ENCODE measurements around the gene HTRA3.

The HTRA3 gene

DNA sequence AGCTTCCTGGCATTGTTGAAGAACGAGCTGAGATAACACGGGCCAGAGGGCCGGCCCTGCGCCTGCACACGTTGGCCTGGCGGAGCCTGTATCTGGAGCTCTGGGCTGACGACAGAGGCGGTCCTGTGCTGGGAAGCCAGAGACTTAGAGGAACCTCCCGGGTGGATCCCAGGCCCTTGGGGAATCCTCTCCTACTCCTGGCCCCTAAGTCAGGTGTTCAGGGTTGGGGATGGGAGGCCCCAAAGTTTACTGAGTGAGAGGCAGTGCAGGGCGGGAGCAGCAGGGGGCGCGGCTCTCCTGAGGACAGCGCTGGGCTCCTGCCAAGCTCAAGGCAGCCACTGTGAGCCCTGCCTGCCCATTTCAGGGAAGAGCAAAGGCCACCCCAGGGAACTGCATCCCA, 2.5 kb upstream of the HTRA3 start (continued):
- TF ChIP-seq, protein P1, sequence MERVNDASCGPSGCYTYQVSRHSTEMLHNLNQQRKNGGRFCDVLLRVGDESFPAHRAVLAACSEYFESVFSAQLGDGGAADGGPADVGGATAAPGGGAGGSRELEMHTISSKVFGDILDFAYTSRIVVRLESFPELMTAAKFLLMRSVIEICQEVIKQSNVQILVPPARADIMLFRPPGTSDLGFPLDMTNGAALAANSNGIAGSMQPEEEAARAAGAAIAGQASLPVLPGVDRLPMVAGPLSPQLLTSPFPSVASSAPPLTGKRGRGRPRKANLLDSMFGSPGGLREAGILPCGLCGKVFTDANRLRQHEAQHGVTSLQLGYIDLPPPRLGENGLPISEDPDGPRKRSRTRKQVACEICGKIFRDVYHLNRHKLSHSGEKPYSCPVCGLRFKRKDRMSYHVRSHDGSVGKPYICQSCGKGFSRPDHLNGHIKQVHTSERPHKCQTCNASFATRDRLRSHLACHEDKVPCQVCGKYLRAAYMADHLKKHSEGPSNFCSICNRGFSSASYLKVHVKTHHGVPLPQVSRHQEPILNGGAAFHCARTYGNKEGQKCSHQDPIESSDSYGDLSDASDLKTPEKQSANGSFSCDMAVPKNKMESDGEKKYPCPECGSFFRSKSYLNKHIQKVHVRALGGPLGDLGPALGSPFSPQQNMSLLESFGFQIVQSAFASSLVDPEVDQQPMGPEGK (tag by site-specific recombination; IDR thresholded peaks at IDR 0.05): 0 out of 2 replicates have a peak, but pooled peaks have one; percentile 17

DNA sequence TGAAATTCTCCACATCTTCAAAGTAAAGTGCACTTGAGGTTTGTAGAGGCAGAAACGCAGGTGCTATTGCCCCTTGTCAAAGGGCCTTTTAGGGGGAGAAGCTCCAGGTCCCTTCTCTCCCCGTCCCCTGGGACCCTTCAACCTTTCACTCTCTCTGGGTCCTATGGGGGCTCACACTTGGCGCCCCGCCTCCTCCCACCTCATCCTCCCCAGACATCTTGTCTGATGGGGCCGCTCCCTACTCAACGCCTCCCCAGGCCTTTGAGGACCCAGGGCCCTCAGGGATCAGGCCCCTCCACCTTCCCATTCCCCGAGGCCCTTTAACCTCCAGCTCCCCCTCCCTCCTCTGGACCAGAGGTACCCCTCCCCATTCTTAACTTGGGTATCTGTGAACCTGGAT, 1.3 kb upstream of the HTRA3 start:
- ChIA-PET CTCF (interaction anchor here (1.0 to 2.7 kb wide), 9 partner anchors 10 to 139 kb away, joined by 3 to 27 read pairs (median 4); no protein-coding TSS in a partner anchor), POLR2A (no interaction called here)
- TF ChIP-seq, protein P2, sequence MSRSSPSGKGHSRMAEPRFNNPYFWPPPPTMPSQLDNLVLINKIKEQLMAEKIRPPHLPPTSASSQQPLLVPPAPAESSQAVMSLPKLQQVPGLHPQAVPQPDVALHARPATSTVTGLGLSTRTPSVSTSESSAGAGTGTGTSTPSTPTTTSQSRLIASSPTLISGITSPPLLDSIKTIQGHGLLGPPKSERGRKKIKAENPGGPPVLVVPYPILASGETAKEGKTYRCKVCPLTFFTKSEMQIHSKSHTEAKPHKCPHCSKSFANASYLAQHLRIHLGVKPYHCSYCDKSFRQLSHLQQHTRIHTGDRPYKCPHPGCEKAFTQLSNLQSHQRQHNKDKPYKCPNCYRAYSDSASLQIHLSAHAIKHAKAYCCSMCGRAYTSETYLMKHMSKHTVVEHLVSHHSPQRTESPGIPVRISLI (tag by site-specific recombination; IDR thresholded peaks at IDR 0.05): no peak
- no peak for TF ChIP-seq ZBTB11 (tag by site-specific recombination; conservative IDR thresholded peaks at IDR 0.05; ENCODE audit: low read depth)
- no peak for TF ChIP-seq ZXDB (tag by site-specific recombination; IDR thresholded peaks at IDR 0.05)
- TF ChIP-seq KLF10 (tag by site-specific recombination; IDR thresholded peaks at IDR 0.05): no peak
- TF ChIP-seq, protein P3, sequence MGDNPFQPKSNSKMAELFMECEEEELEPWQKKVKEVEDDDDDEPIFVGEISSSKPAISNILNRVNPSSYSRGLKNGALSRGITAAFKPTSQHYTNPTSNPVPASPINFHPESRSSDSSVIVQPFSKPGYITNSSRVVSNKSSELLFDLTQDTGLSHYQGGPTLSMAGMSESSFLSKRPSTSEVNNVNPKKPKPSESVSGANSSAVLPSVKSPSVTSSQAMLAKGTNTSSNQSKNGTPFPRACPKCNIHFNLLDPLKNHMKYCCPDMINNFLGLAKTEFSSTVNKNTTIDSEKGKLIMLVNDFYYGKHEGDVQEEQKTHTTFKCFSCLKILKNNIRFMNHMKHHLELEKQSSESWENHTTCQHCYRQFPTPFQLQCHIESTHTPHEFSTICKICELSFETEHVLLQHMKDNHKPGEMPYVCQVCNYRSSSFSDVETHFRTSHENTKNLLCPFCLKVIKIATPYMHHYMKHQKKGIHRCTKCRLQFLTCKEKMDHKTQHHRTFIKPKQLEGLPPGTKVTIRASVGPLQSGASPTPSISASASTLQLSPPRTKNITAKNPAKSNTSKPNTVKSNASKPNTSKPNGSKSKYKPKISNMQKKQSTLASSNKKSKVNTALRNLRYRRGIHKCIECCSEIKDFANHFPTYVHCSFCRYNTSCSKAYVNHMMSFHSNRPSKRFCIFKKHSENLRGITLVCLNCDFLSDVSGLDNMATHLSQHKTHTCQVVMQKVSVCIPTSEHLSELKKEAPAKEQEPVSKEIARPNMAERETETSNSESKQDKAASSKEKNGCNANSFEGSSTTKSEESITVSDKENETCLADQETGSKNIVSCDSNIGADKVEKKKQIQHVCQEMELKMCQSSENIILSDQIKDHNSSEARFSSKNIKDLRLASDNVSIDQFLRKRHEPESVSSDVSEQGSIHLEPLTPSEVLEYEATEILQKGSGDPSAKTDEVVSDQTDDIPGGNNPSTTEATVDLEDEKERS (tag by site-specific recombination; IDR thresholded peaks at IDR 0.05): no peak
- TF ChIP-seq ZNF658 (tag by site-specific recombination; IDR thresholded peaks at IDR 0.05): no peak
- no peak for TF ChIP-seq KLF1 (tag by site-specific recombination; IDR thresholded peaks at IDR 0.05)
- TF ChIP-seq ZNF777 (tag by site-specific recombination; IDR thresholded peaks at IDR 0.05; ENCODE audit: borderline replicate concordance): no peak
- TF ChIP-seq ZSCAN23 (tag by site-specific recombination; IDR thresholded peaks at IDR 0.05): no peak
- no peak for TF ChIP-seq GFI1B (tag by site-specific recombination; IDR thresholded peaks at IDR 0.05)
- no peak for TF ChIP-seq ZNF449 (tag by site-specific recombination; IDR thresholded peaks at IDR 0.05)
- TF ChIP-seq TRIM28 (IDR thresholded peaks at IDR 0.05; ENCODE audit: borderline replicate concordance, low read length): no peak
- no peak for TF ChIP-seq ZNF274 (IDR thresholded peaks at IDR 0.05; ENCODE audit: low read length)
- no peak for TF ChIP-seq ZNF274 (tag by site-specific recombination; IDR thresholded peaks at IDR 0.05; ENCODE audit: borderline replicate concordance)
- H3K36me3 ChIP-seq (ENCODE audit: control insufficient read depth in 2 of 2, insufficient read depth in 1 of 2, low read length in 2 of 2): no peaks in the 10 kb centered on the region
- no peak overlapping the region for H3K4me3 ChIP-seq (ENCODE audit: low read depth, low read length)
- no peaks in the 10 kb centered on the region for H3K9me3 ChIP-seq (ENCODE audit: control insufficient read depth, insufficient read depth, low read depth, low read length)
- H3K4me1 ChIP-seq (ENCODE audit: control insufficient read depth, insufficient read depth, low read length): no peaks in the 10 kb centered on the region
- H3K27ac ChIP-seq (ENCODE audit: extremely low read depth, low read depth, low read length): no peak overlapping the region

Data from HEK293 (cell line).